OCI-LY7 (cell line): ENCODE measurements around the gene CANT1. TPM values are rescaled to one million over a fixed set of nuclear protein-coding genes. Genes with fewer than 3 reads are reported as not detected.

Experiments used
- BruUV-seq: library from RNA; stranded (reverse); fragments of 400-500 nt; replicated peaks from 2 replicates; lab custom pipeline; 2021; lab: Mats Ljungman, UMichigan
- CTCF ChIA-PET: fragments of 300-600 bp; sonication (Branson Sonifier 250); formaldehyde crosslinking; loops from one replicate; lab custom pipeline; 2022; ENCODE audit warnings: antibody characterized with exemption; ENCODE audit not compliant: unreplicated experiment; lab: Charles Lee
- POLR2A ChIA-PET: fragments of 300-600 bp; sonication (Branson Sonifier 250); formaldehyde crosslinking; loops from one replicate; lab custom pipeline; 2022; ENCODE audit warnings: antibody characterized with exemption; lab: Charles Lee
- DNase-seq: peaks from one replicate; pipeline ENCODE4 v3.0.0-alpha.2; 2015; ENCODE audit warnings: low spot score
- H2AFZ ChIP-seq: fragments of 200-600 bp; sonication (generic), shearing (Covaris generic); 2 replicates; pipeline ENCODE4 v1.6.1; 2014; ENCODE audit warnings: mild to moderate bottlenecking, antibody characterized with exemption, low read length, moderate library complexity
- H3K27ac ChIP-seq: fragments of 200-600 bp; sonication (generic); 2 replicates; pipeline ENCODE4 v1.5.1; 2014; ENCODE audit warnings: mixed run types, low read depth, mild to moderate bottlenecking, moderate library complexity, low read length, inconsistent platforms; ENCODE audit not compliant: poor library complexity, severe bottlenecking
- H3K36me3 ChIP-seq: fragments of 200-600 bp; sonication (generic); 2 replicates; pipeline ENCODE4 v1.6.1; 2014; ENCODE audit warnings: mild to moderate bottlenecking, antibody characterized with exemption, low read length, moderate library complexity, mixed read lengths; ENCODE audit not compliant: insufficient read depth
- H3K4me1 ChIP-seq: fragments of 200-600 bp; sonication (generic); 2 replicates; pipeline ENCODE4 v1.5.1; 2014; ENCODE audit warnings: mild to moderate bottlenecking, low read length; ENCODE audit not compliant: insufficient read depth, poor library complexity, severe bottlenecking
- H3K4me2 ChIP-seq: fragments of 200-600 bp; sonication (generic); 2 replicates; pipeline ENCODE4 v1.6.1; 2014; ENCODE audit warnings: mild to moderate bottlenecking, low read length
- H3K4me3 ChIP-seq: fragments of 200-600 bp; sonication (generic); 2 replicates; pipeline ENCODE4 v1.5.1; 2014; ENCODE audit warnings: mild to moderate bottlenecking, low read depth, low read length; ENCODE audit not compliant: poor library complexity, severe bottlenecking
- H3K79me2 ChIP-seq: fragments of 200-600 bp; sonication (generic); 2 replicates; pipeline ENCODE4 v1.6.1; 2016; ENCODE audit warnings: low read depth, mild to moderate bottlenecking, low read length, moderate library complexity, mixed read lengths; ENCODE audit not compliant: insufficient read depth
- H3K9me2 ChIP-seq: fragments of 200-600 bp; sonication (generic); 2 replicates; pipeline ENCODE4 v1.6.1; 2016; ENCODE audit warnings: mild to moderate bottlenecking, low read length, mixed read lengths; ENCODE audit not compliant: insufficient read depth
- H3K9me3 ChIP-seq: fragments of 200-600 bp; sonication (generic); 2 replicates; pipeline ENCODE4 v1.6.1; 2014; ENCODE audit warnings: mild to moderate bottlenecking, mixed run types, low read length, mixed read lengths
- H4K20me1 ChIP-seq: fragments of 200-600 bp; sonication (generic); 2 replicates; pipeline ENCODE4 v1.6.1; 2014; ENCODE audit warnings: mild to moderate bottlenecking, antibody characterized with exemption, low read length, moderate library complexity, mixed read lengths; ENCODE audit not compliant: insufficient read depth
- CTCF ChIP-seq: fragments of 200-600 bp; sonication (generic); conservative IDR thresholded peaks from 2 replicates; pipeline ENCODE4 v1.5.1; 2014; ENCODE audit warnings: mild to moderate bottlenecking, antibody characterized with exemption, low read length, moderate library complexity, mixed read lengths
- EZH2phosphoT487 ChIP-seq: fragments of 200-600 bp; sonication (generic); IDR thresholded peaks from 2 replicates; pipeline ENCODE4 v1.6.1; 2018; ENCODE audit warnings: low read depth, borderline replicate concordance, mild to moderate bottlenecking, mixed run types, antibody characterized with exemption, low read length, moderate library complexity, mixed read lengths
- intact Hi-C: fragments of 100-400 bp; cut with micrococcal nuclease; formaldehyde crosslinking; loops from one replicate; pipeline ENCODE4 v1.10.0; 2022; ENCODE audit not compliant: unreplicated experiment
- total RNA-seq, 2 experiments: library from RNA; depleted of rRNA in 1 of 2; stranded (reverse); fragments of >200 nt in 1 of 2; shearing (Covaris generic) in 1 of 2; gene quantifications; 2 replicates each; pipeline ENCODE4 v1.2.3, GENCODE V29; 2014 to 2022

Gene CANT1
- total RNA-seq, 2 experiments from 2014 or later: 37.2 to 60.5 TPM

- TF ChIP-seq CTCF: no peak
- no peak for TF ChIP-seq EZH2phosphoT487
- Histone ChIP-seq H3K36me3 (no peaks in the 10 kb centered on the region), H4K20me1 (no peaks in the 10 kb centered on the region), H3K9me2 (no peaks in the 10 kb centered on the region), H3K79me2 (no peaks in the 10 kb centered on the region), H3K9me3 (no peaks in the 10 kb centered on the region), H3K4me1 (peaks cover 16% of the 10 kb centered on the region), H3K4me3 (no peak overlapping the region), H2AFZ (no peak overlapping the region), H3K4me2 (no peak overlapping the region), H3K27ac (no peak overlapping the region)
- no peak for DNase-seq
- intact Hi-C loops: no loop called here
- ChIA-PET POLR2A (no interaction called here), CTCF (no interaction called here)
- no TSS peak for BruUV-seq
Observed at GRCh38 chr17:78962345-78962983, 47.1 kb downstream of the CANT1 start.

GRCh38 chr17:78961571-78961970, 48.0 kb downstream of the CANT1 start:
- Histone ChIP-seq H2AFZ (no peak overlapping the region), H4K20me1 (no peaks in the 10 kb centered on the region), H3K4me2 (no peak overlapping the region), H3K36me3 (no peaks in the 10 kb centered on the region), H3K9me3 (no peaks in the 10 kb centered on the region), H3K27ac (no peak overlapping the region), H3K4me1 (peaks cover 16% of the 10 kb centered on the region), H3K79me2 (no peaks in the 10 kb centered on the region), H3K4me3 (no peak overlapping the region), H3K9me2 (no peaks in the 10 kb centered on the region)
- TF ChIP-seq CTCF (no peak), EZH2phosphoT487 (no peak)
- DNase-seq: no peak
- ChIA-PET POLR2A (interaction anchor here (0.9 kb wide), 1 partner anchor 11 kb away, joined by 5 read pairs; no protein-coding TSS in a partner anchor), CTCF (no interaction called here)
- BruUV-seq: no TSS peak
- intact Hi-C loops: no loop called here

- intact Hi-C loops: no loop called here
- ChIA-PET CTCF (no interaction called here), POLR2A (interaction anchor here (0.9 kb wide), 1 partner anchor 11 kb away, joined by 5 read pairs; no protein-coding TSS in a partner anchor)
- H3K27ac ChIP-seq: no peak overlapping the region
- H3K4me3 ChIP-seq: no peak overlapping the region
- H3K4me1 ChIP-seq: peaks cover 14% of the 10 kb centered on the region
- no TSS peak for BruUV-seq
- H3K79me2 ChIP-seq: no peaks in the 10 kb centered on the region
- H4K20me1 ChIP-seq: no peaks in the 10 kb centered on the region
- DNase-seq: no peak
- H3K4me2 ChIP-seq: no peak overlapping the region
- no peaks in the 10 kb centered on the region for H3K36me3 ChIP-seq
- H3K9me3 ChIP-seq: no peaks in the 10 kb centered on the region
- H2AFZ ChIP-seq: no peak overlapping the region
- no peaks in the 10 kb centered on the region for H3K9me2 ChIP-seq
- TF ChIP-seq CTCF: no peak
- TF ChIP-seq EZH2phosphoT487: no peak
Observed at GRCh38 chr17:78960928-78961327, 48.6 kb downstream of the CANT1 start.
